ENCODE measurements around the gene CPB2.
A peak's percentile ranks its signal among the peaks of the same experiment; 100 is the strongest.

Gene CPB2

GRCh38 chr13:46129124-46129523 is 24.3 kb upstream of the CPB2 start:
- TF ChIP-seq CTCF (IDR thresholded peaks at IDR 0.05; ENCODE audit: control extremely low read depth, extremely low read depth, low read depth, missing control alignments): no peak
- CTCF ChIA-PET: interaction anchor here (0.8 to 2.0 kb wide), 6 partner anchors 10 to 57 kb away, joined by 3 to 8 read pairs (median 3); no protein-coding TSS in a partner anchor
- no peak for DNase-seq (ENCODE audit: extremely low spot score)
- POLR2A ChIA-PET: no interaction called here

GRCh38 chr13:46127358-46128023 is 22.7 kb upstream of the CPB2 start:
- no peak for DNase-seq (ENCODE audit: extremely low spot score)
- POLR2A ChIA-PET: interaction anchor here (0.7 kb wide), 1 partner anchor 21 kb away, joined by 4 read pairs; no protein-coding TSS in a partner anchor
- TF ChIP-seq CTCF (IDR thresholded peaks at IDR 0.05; ENCODE audit: control extremely low read depth, extremely low read depth, low read depth, missing control alignments): no peak
- CTCF ChIA-PET: interaction anchor here (0.6 to 4.3 kb wide), 25 partner anchors 10 to 504 kb away, joined by 3 to 85 read pairs (median 6); partner anchors contain the start of genes CPB2 and ZC3H13

GRCh38 chr13:46126552-46127357 is 21.9 kb upstream of the CPB2 start:
- peak; percentile 58 for DNase-seq (ENCODE audit: extremely low spot score)
- CTCF ChIA-PET: interaction anchor here (0.6 to 4.3 kb wide), 55 partner anchors 9 to 504 kb away, joined by 3 to 85 read pairs (median 4); partner anchors contain the start of genes CPB2 and ZC3H13
- peak; percentile 88 for TF ChIP-seq CTCF (IDR thresholded peaks at IDR 0.05; ENCODE audit: control extremely low read depth, extremely low read depth, low read depth, missing control alignments)
- POLR2A ChIA-PET: interaction anchor here (0.6 kb wide), 1 partner anchor 9 kb away, joined by 3 read pairs; no protein-coding TSS in a partner anchor

- no peak for DNase-seq (ENCODE audit: extremely low spot score)
- CTCF ChIA-PET: interaction anchor here (0.8 to 4.3 kb wide), 53 partner anchors 8 to 503 kb away, joined by 3 to 85 read pairs (median 4); partner anchors contain the start of gene CPB2
- TF ChIP-seq CTCF (IDR thresholded peaks at IDR 0.05; ENCODE audit: control extremely low read depth, extremely low read depth, low read depth, missing control alignments): no peak
- POLR2A ChIA-PET: interaction anchor here (0.6 kb wide), 1 partner anchor 10 kb away, joined by 3 read pairs; no protein-coding TSS in a partner anchor
These were observed 21.2 kb upstream of the CPB2 start for GRCh38 chr13:46126056-46126455.

GRCh38 chr13:46124967-46125933 is 20.4 kb upstream of the CPB2 start:
- CTCF ChIA-PET: interaction anchor here (0.8 to 4.3 kb wide), 27 partner anchors 14 to 502 kb away, joined by 3 to 85 read pairs (median 4); partner anchors contain the start of gene CPB2
- no peak for TF ChIP-seq CTCF (IDR thresholded peaks at IDR 0.05; ENCODE audit: control extremely low read depth, extremely low read depth, low read depth, missing control alignments)
- POLR2A ChIA-PET: no interaction called here
- DNase-seq (ENCODE audit: extremely low spot score): no peak
